ENCODE results near the gene TNNT1.

The TNNT1 gene

GRCh38 chr19:55105237-55105636, 43.8 kb downstream of the TNNT1 start:
- Histone ChIP-seq H3K4me1 (ENCODE audit: insufficient read depth, low read length) (no peaks in the 10 kb centered on the region), H3K9me3 (ENCODE audit: low read length) (peaks cover 8% of the 10 kb centered on the region), H2AFZ (ENCODE audit: low read depth, low read length) (no peak overlapping the region), H3K36me3 (ENCODE audit: insufficient read depth, low read length) (peaks cover 33% of the 10 kb centered on the region), H3K27me3 (ENCODE audit: insufficient read depth, low read length) (no peaks in the 10 kb centered on the region), H3K4me3 (ENCODE audit: low read length) (no peak overlapping the region)

- H3K4me3 ChIP-seq (ENCODE audit: low read length), result no peak overlapping the region
- H3K4me1 ChIP-seq (ENCODE audit: insufficient read depth, low read length), result no peaks in the 10 kb centered on the region
- H2AFZ ChIP-seq (ENCODE audit: low read depth, low read length), result no peak overlapping the region
- H3K9me3 ChIP-seq (ENCODE audit: low read length), result peaks cover 8% of the 10 kb centered on the region
- no peaks in the 10 kb centered on the region for H3K27me3 ChIP-seq (ENCODE audit: insufficient read depth, low read length)
- H3K36me3 ChIP-seq (ENCODE audit: insufficient read depth, low read length), result peaks cover 24% of the 10 kb centered on the region
Measured at GRCh38 chr19:55103190-55103589, 45.8 kb downstream of the TNNT1 start.

GRCh38 chr19:55101261-55101660, 47.7 kb downstream of the TNNT1 start:
- no peak overlapping the region for H2AFZ ChIP-seq (ENCODE audit: low read depth, low read length)
- H3K4me3 ChIP-seq (ENCODE audit: low read length), result no peak overlapping the region
- H3K4me1 ChIP-seq (ENCODE audit: insufficient read depth, low read length), result no peaks in the 10 kb centered on the region
- peaks cover 19% of the 10 kb centered on the region for H3K36me3 ChIP-seq (ENCODE audit: insufficient read depth, low read length)
- H3K27me3 ChIP-seq (ENCODE audit: insufficient read depth, low read length), result no peaks in the 10 kb centered on the region
- H3K9me3 ChIP-seq (ENCODE audit: low read length), result peaks cover 8% of the 10 kb centered on the region

GRCh38 chr19:55099557-55100506, 49.2 kb downstream of the TNNT1 start:
- Histone ChIP-seq H3K36me3 (ENCODE audit: insufficient read depth, low read length) (peaks cover 28% of the 10 kb centered on the region), H3K9me3 (ENCODE audit: low read length) (peaks cover 8% of the 10 kb centered on the region), H3K4me1 (ENCODE audit: insufficient read depth, low read length) (no peaks in the 10 kb centered on the region)

GRCh38 chr19:55098716-55099556, 50.1 kb downstream of the TNNT1 start:
- Histone ChIP-seq H3K27me3 (ENCODE audit: insufficient read depth, low read length) (no peaks in the 10 kb centered on the region), H3K4me3 (ENCODE audit: low read length) (no peak overlapping the region), H3K9me3 (ENCODE audit: low read length) (peaks cover 8% of the 10 kb centered on the region), H3K36me3 (ENCODE audit: insufficient read depth, low read length) (peaks cover 35% of the 10 kb centered on the region), H3K4me1 (ENCODE audit: insufficient read depth, low read length) (no peaks in the 10 kb centered on the region), H2AFZ (ENCODE audit: low read depth, low read length) (no peak overlapping the region)

More at GRCh38 chr19:55099557-55100506, 49.2 kb downstream of the TNNT1 start:
- Histone ChIP-seq H3K4me3 (ENCODE audit: low read length) (no peak overlapping the region), H2AFZ (ENCODE audit: low read depth, low read length) (no peak overlapping the region), H3K27me3 (ENCODE audit: insufficient read depth, low read length) (no peaks in the 10 kb centered on the region)

DNA sequence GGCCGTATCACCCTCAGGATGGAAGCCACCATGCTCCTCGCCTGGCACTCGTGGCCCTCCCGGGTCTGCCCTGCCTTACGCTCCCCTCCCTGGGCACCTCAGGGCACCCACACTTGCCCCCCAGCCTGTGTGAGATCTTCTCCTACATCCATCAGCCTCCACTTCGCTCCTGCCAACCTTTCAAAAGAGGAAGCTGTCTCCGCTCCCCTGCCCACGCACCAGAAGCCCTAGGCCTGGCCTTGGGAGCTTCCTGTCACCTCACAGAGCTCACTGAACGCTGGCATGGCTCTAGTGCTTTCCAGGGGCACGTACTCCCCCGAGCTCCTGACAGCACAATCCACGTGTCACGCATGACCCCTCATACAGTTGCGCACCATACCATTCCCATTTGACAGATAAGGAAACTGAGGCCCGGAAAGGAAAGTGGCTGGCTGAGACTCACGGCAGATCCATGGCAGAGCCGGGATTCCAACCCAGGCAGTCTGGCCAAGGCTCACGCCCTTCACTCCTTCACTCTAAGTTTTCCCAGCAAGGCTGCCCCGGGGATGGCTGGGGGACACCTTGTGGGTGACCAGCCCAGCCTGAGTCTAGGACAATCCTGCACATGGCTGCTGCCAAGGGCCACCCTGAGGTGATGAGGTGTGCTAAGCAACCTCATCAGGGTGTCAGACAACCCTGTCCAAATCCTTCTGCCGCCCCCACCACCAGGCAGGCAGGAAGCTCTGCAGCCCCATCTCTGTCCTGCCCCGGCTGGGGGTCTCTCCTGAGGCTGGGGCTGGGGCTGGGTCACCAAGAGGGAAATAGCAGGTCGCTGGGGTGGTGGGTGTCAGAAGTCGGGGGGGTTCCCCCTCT, 50.9 kb downstream of the TNNT1 start:
- no peaks in the 10 kb centered on the region for H3K4me1 ChIP-seq (ENCODE audit: insufficient read depth, low read length)
- H2AFZ ChIP-seq (ENCODE audit: low read depth, low read length), result no peak overlapping the region
- peaks cover 28% of the 10 kb centered on the region for H3K36me3 ChIP-seq (ENCODE audit: insufficient read depth, low read length)
- H3K27me3 ChIP-seq (ENCODE audit: insufficient read depth, low read length), result no peaks in the 10 kb centered on the region
- no peak overlapping the region for H3K4me3 ChIP-seq (ENCODE audit: low read length)
- H3K9me3 ChIP-seq (ENCODE audit: low read length), result peaks cover 2% of the 10 kb centered on the region

- Histone ChIP-seq H3K9me3 (ENCODE audit: low read length) (no peaks in the 10 kb centered on the region), H2AFZ (ENCODE audit: low read depth, low read length) (no peak overlapping the region), H3K27me3 (ENCODE audit: insufficient read depth, low read length) (no peaks in the 10 kb centered on the region), H3K4me1 (ENCODE audit: insufficient read depth, low read length) (no peaks in the 10 kb centered on the region), H3K36me3 (ENCODE audit: insufficient read depth, low read length) (peaks cover 22% of the 10 kb centered on the region), H3K4me3 (ENCODE audit: low read length) (no peak overlapping the region)
Measured at GRCh38 chr19:55096061-55096701, 52.8 kb downstream of the TNNT1 start.

DNA sequence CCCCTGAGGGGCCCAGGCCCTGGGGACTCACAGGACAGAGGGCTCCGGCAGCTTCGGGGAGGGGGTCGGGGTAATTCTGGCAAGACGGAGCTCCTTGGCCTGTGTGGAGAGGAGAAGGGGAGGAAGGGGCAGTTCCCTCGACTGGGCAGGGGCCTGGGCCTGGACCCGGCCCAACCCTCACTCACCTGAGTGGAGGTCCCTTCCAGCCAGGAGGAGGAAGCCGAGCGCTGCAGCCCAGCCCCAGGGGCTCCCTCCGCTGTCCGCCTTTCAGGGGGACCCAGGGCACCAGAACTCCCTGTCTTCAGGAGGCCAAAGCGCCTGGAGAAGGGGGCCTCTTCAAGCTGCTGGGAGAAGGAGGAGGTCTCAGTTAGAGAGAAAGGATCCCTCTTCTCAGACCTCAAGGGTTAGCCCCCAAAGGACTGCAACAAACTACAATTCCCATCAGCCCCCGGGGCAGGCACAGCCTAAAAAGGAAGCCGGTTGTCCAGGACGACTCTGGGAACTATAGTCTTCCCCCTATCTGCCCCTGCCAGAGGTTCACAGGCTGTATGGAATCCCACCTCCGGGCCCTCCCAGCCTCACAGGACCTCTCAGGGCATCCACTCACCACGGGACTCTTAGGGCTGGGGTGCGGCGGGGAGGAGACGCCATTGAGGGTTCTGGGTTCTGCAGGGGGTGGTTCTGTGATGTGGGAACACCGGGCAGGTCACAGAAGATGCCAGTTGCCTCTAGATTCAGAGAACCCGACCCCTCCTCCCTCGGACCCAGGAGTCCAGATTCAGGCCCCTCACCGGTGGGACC, 53.5 kb downstream of the TNNT1 start:
- no peaks in the 10 kb centered on the region for H3K4me1 ChIP-seq (ENCODE audit: insufficient read depth, low read length)
- no peak overlapping the region for H2AFZ ChIP-seq (ENCODE audit: low read depth, low read length)
- no peaks in the 10 kb centered on the region for H3K9me3 ChIP-seq (ENCODE audit: low read length)
- peaks cover 28% of the 10 kb centered on the region for H3K36me3 ChIP-seq (ENCODE audit: insufficient read depth, low read length)
- no peak overlapping the region for H3K4me3 ChIP-seq (ENCODE audit: low read length)
- no peaks in the 10 kb centered on the region for H3K27me3 ChIP-seq (ENCODE audit: insufficient read depth, low read length)

- Histone ChIP-seq H3K9me3 (ENCODE audit: low read length) (no peaks in the 10 kb centered on the region), H2AFZ (ENCODE audit: low read depth, low read length) (no peak overlapping the region), H3K4me3 (ENCODE audit: low read length) (no peak overlapping the region), H3K4me1 (ENCODE audit: insufficient read depth, low read length) (no peaks in the 10 kb centered on the region), H3K36me3 (ENCODE audit: insufficient read depth, low read length) (peaks cover 32% of the 10 kb centered on the region), H3K27me3 (ENCODE audit: insufficient read depth, low read length) (no peaks in the 10 kb centered on the region)
Measured at GRCh38 chr19:55094456-55095259, 54.3 kb downstream of the TNNT1 start.

DNA sequence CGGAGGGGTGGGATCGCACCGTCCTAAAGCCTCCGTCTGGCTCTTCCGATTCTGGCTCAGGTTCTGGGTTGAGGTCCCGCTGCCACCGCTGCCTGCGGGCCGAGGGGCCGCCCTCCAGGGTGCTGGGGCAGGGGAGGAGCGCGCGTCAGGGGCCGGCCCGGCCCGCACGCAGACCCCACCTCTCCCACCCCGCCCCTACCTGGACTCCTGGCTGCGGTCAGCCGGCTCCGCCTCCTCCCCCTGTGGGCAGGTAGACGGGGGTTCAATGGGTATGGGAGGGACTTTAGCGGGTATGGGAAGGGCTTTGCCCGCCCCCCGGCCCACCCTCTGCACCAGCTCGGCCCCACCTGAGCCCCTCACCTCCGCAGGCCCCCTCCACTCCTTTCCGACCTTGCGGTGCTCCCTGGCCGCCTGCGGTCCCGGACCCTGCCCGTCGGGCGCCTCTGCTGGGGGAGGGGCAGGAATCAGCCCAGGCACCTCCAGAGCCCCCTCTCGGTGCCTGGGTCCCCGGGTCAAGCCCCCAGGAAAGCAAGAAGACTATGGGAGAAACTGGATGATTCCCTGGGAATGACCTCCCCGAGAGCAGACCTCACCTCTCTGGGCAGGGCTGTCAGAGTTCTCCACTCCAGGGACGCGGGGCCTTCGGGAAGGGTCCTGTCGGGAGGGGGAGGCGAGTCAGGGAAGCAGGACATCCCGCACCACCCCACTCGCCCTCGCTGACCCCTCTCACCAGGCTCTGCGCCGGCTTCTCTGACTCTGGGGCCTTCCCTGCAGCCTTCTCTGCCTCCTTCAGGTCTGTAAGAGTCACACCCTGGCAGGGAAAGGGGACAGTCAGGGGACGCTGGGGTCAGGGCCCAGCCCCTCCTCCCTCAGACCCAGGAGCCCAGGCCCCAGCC, 56.3 kb downstream of the TNNT1 start:
- H3K36me3 ChIP-seq (ENCODE audit: insufficient read depth, low read length), result peaks cover 29% of the 10 kb centered on the region
- no peaks in the 10 kb centered on the region for H3K9me3 ChIP-seq (ENCODE audit: low read length)
- no peaks in the 10 kb centered on the region for H3K27me3 ChIP-seq (ENCODE audit: insufficient read depth, low read length)
- no peak overlapping the region for H2AFZ ChIP-seq (ENCODE audit: low read depth, low read length)
- H3K4me3 ChIP-seq (ENCODE audit: low read length), result no peak overlapping the region
- peaks cover 13% of the 10 kb centered on the region for H3K4me1 ChIP-seq (ENCODE audit: insufficient read depth, low read length)
